Spleen (tissue), 7 donors: Measurements from ENCODE around the gene P2RY12.

Experiments
- CTCF ChIP-seq, 11 experiments: fragments of 200-600 bp in 7 of 11; fragments of 450-650 bp in 4 of 11; sonication (generic) in 4 of 11; IDR thresholded peaks in 8 of 11; conservative IDR thresholded peaks in 3 of 11; 1 replicate in 7 of 11; 2 replicates in 4 of 11; pipeline versions ENCODE4 v1.4.0 to v1.8.0; 2016 to 2021; ENCODE audit warnings: antibody characterized with exemption in 11 of 11, inconsistent platforms in 4 of 11, mild to moderate bottlenecking in 1 of 11
- POLR2A ChIP-seq, 3 donors: fragments of 450-650 bp; IDR thresholded peaks; one replicate each; pipeline ENCODE4 v1.5.1; 2017; ENCODE audit warnings: antibody characterized with exemption in 3 of 3, mild to moderate bottlenecking in 1 of 3
- POLR2AphosphoS5 ChIP-seq, 3 donors: sonication (generic); formaldehyde crosslinking; IDR thresholded peaks; one replicate each; pipeline ENCODE4 v1.5.1; 2017; ENCODE audit warnings: antibody characterized with exemption in 3 of 3
- donor health status: DM: no; HTN: no; CAD: no; lungs with moderate emphysema.
- donor health status: DM: no; HTN: no; CAD: no.
- donor health status: DM: no; HTN: no; CAD: no.

- TF ChIP-seq POLR2A (IDR thresholded peaks at IDR 0.05): no peak
- no peak for TF ChIP-seq CTCF (IDR thresholded peaks at IDR 0.05 in 8 of 11, conservative IDR thresholded peaks at IDR 0.05 in 3 of 11)
- TF ChIP-seq POLR2AphosphoS5 (IDR thresholded peaks at IDR 0.05): no peak
These were observed 75.0 kb downstream of the P2RY12 start for GRCh38 chr3:151309566-151309965.
